Measurements from ENCODE around the gene OR4L1.
"Not testable (repeated sequence)": the region's sequence is repeated elsewhere in the genome, so short reads cannot be mapped to it uniquely, and the experiment has no call there.

The OR4L1 gene

GRCh38 chr14:20059745-20060144 is at the start of gene OR4L1:
Gene OR4L1 (plus strand): TSS chr14:20060045. CDS start chr14:20060045, 0 bp downstream.
- Histone ChIP-seq H3K9ac (ENCODE audit: low read length) (no peak within 1 kb of the TSS), H3K4me3 (ENCODE audit: low read length) (no peak within 1 kb of the TSS), H3K4me1 (ENCODE audit: control insufficient read depth, insufficient read depth, low read length) (no peaks in the 10 kb centered on the region), H3K27me3 (ENCODE audit: control insufficient read depth, insufficient read depth, low read length) (no peaks in the 10 kb centered on the region), H3K36me3 (ENCODE audit: control insufficient read depth, insufficient read depth, low read length) (no peaks in the 10 kb centered on the region), H3K9me3 (ENCODE audit: control insufficient read depth, low read length) (no peaks in the 10 kb centered on the region)

GRCh38 chr14:20019257-20019865 is 40.5 kb upstream of the OR4L1 start, which contains the start of gene OR4K14:
Gene OR4K14 (minus strand): TSS chr14:20019307. CDS start chr14:20015193, 4,114 bp downstream.
- H3K36me3 ChIP-seq (ENCODE audit: control insufficient read depth, insufficient read depth, low read length): no peaks in the 10 kb centered on the region
- no peaks in the 10 kb centered on the region for H3K9me3 ChIP-seq (ENCODE audit: control insufficient read depth, low read length)
- H3K9ac ChIP-seq (ENCODE audit: low read length): no peak within 1 kb of the TSS
- H3K4me1 ChIP-seq (ENCODE audit: control insufficient read depth, insufficient read depth, low read length): no peaks in the 10 kb centered on the region
- no peak within 1 kb of the TSS for H3K4me3 ChIP-seq (ENCODE audit: low read length)
- H3K27me3 ChIP-seq (ENCODE audit: control insufficient read depth, insufficient read depth, low read length): no peaks in the 10 kb centered on the region

- Histone ChIP-seq H3K36me3 (ENCODE audit: control insufficient read depth, insufficient read depth, low read length) (no peaks in the 10 kb centered on the region), H3K9me3 (ENCODE audit: control insufficient read depth, low read length) (no peaks in the 10 kb centered on the region), H3K9ac (ENCODE audit: low read length) (no peak overlapping the region), H3K4me3 (ENCODE audit: low read length) (no peak overlapping the region), H3K4me1 (ENCODE audit: control insufficient read depth, insufficient read depth, low read length) (no peaks in the 10 kb centered on the region), H3K27me3 (ENCODE audit: control insufficient read depth, insufficient read depth, low read length) (no peaks in the 10 kb centered on the region)
These were observed 28.8 kb upstream of the OR4L1 start for GRCh38 chr14:20031058-20031457.

GRCh38 chr14:20035449-20035848 is 24.4 kb upstream of the OR4L1 start:
- Histone ChIP-seq H3K9ac (ENCODE audit: low read length) (no peak overlapping the region), H3K4me1 (ENCODE audit: control insufficient read depth, insufficient read depth, low read length) (no peaks in the 10 kb centered on the region), H3K9me3 (ENCODE audit: control insufficient read depth, low read length) (no peaks in the 10 kb centered on the region)

GRCh38 chr14:20035938-20036337 is 23.9 kb upstream of the OR4L1 start, which contains the start of gene OR4K13:
Gene OR4K13 (minus strand): TSS chr14:20036038. CDS start chr14:20034758, 1,280 bp downstream.
- Histone ChIP-seq H3K9me3 (ENCODE audit: control insufficient read depth, low read length) (no peaks in the 10 kb centered on the region), H3K36me3 (ENCODE audit: control insufficient read depth, insufficient read depth, low read length) (no peaks in the 10 kb centered on the region), H3K27me3 (ENCODE audit: control insufficient read depth, insufficient read depth, low read length) (no peaks in the 10 kb centered on the region), H3K4me1 (ENCODE audit: control insufficient read depth, insufficient read depth, low read length) (no peaks in the 10 kb centered on the region), H3K4me3 (ENCODE audit: low read length) (no peak within 1 kb of the TSS), H3K9ac (ENCODE audit: low read length) (no peak within 1 kb of the TSS)

More at GRCh38 chr14:20035449-20035848, 24.4 kb upstream of the OR4L1 start:
- Histone ChIP-seq H3K27me3 (ENCODE audit: control insufficient read depth, insufficient read depth, low read length) (no peaks in the 10 kb centered on the region), H3K4me3 (ENCODE audit: low read length) (no peak overlapping the region), H3K36me3 (ENCODE audit: control insufficient read depth, insufficient read depth, low read length) (no peaks in the 10 kb centered on the region)

- no peaks in the 10 kb centered on the region for H3K4me1 ChIP-seq (ENCODE audit: control insufficient read depth, insufficient read depth, low read length)
- H3K36me3 ChIP-seq (ENCODE audit: control insufficient read depth, insufficient read depth, low read length): no peaks in the 10 kb centered on the region
- H3K27me3 ChIP-seq (ENCODE audit: control insufficient read depth, insufficient read depth, low read length): no peaks in the 10 kb centered on the region
- H3K9ac ChIP-seq (ENCODE audit: low read length): no peak overlapping the region
- no peak overlapping the region for H3K4me3 ChIP-seq (ENCODE audit: low read length)
- no peaks in the 10 kb centered on the region for H3K9me3 ChIP-seq (ENCODE audit: control insufficient read depth, low read length)
These were observed 15.6 kb upstream of the OR4L1 start for GRCh38 chr14:20044243-20044642.

GRCh38 chr14:20048202-20048601 is 11.6 kb upstream of the OR4L1 start:
- no peaks in the 10 kb centered on the region for H3K9me3 ChIP-seq (ENCODE audit: control insufficient read depth, low read length)

GRCh38 chr14:20092050-20092449 is 32.2 kb downstream of the OR4L1 start:
- H3K4me3 ChIP-seq (ENCODE audit: low read length): no peak overlapping the region
- H3K9ac ChIP-seq (ENCODE audit: low read length): no peak overlapping the region

More at GRCh38 chr14:20048202-20048601, 11.6 kb upstream of the OR4L1 start:
- H3K36me3 ChIP-seq (ENCODE audit: control insufficient read depth, insufficient read depth, low read length): no peaks in the 10 kb centered on the region
- no peaks in the 10 kb centered on the region for H3K4me1 ChIP-seq (ENCODE audit: control insufficient read depth, insufficient read depth, low read length)
- H3K9ac ChIP-seq (ENCODE audit: low read length): no peak overlapping the region
- no peak overlapping the region for H3K4me3 ChIP-seq (ENCODE audit: low read length)
- no peaks in the 10 kb centered on the region for H3K27me3 ChIP-seq (ENCODE audit: control insufficient read depth, insufficient read depth, low read length)

GRCh38 chr14:20093442-20093841 is 33.6 kb downstream of the OR4L1 start:
- Histone ChIP-seq H3K36me3 (ENCODE audit: control insufficient read depth, insufficient read depth, low read length) (no peaks in the 10 kb centered on the region), H3K4me3 (ENCODE audit: low read length) (no peak overlapping the region), H3K9me3 (ENCODE audit: control insufficient read depth, low read length) (no peaks in the 10 kb centered on the region), H3K9ac (ENCODE audit: low read length) (no peak overlapping the region), H3K27me3 (ENCODE audit: control insufficient read depth, insufficient read depth, low read length) (no peaks in the 10 kb centered on the region), H3K4me1 (ENCODE audit: control insufficient read depth, insufficient read depth, low read length) (no peaks in the 10 kb centered on the region)

More at GRCh38 chr14:20092050-20092449, 32.2 kb downstream of the OR4L1 start:
- no peaks in the 10 kb centered on the region for H3K9me3 ChIP-seq (ENCODE audit: control insufficient read depth, low read length)
- no peaks in the 10 kb centered on the region for H3K36me3 ChIP-seq (ENCODE audit: control insufficient read depth, insufficient read depth, low read length)
- H3K27me3 ChIP-seq (ENCODE audit: control insufficient read depth, insufficient read depth, low read length): no peaks in the 10 kb centered on the region
- H3K4me1 ChIP-seq (ENCODE audit: control insufficient read depth, insufficient read depth, low read length): no peaks in the 10 kb centered on the region

- H3K4me1 ChIP-seq (ENCODE audit: control insufficient read depth, insufficient read depth, low read length); H3K9ac ChIP-seq (ENCODE audit: low read length); H3K27me3 ChIP-seq (ENCODE audit: control insufficient read depth, insufficient read depth, low read length); H3K9me3 ChIP-seq (ENCODE audit: control insufficient read depth, low read length); H3K36me3 ChIP-seq (ENCODE audit: control insufficient read depth, insufficient read depth, low read length); H3K4me3 ChIP-seq (ENCODE audit: low read length): not testable (repeated sequence)
These were observed 39.3 kb downstream of the OR4L1 start for GRCh38 chr14:20098926-20099770.

GRCh38 chr14:20110438-20110837 is 50.6 kb downstream of the OR4L1 start, which contains the start of gene OR4K17:
Gene OR4K17 (plus strand): TSS chr14:20110739. CDS start chr14:20117500, 6,761 bp downstream.
- Histone ChIP-seq H3K4me1 (ENCODE audit: control insufficient read depth, insufficient read depth, low read length) (no peaks in the 10 kb centered on the region), H3K36me3 (ENCODE audit: control insufficient read depth, insufficient read depth, low read length) (no peaks in the 10 kb centered on the region), H3K9ac (ENCODE audit: low read length) (no peak within 1 kb of the TSS), H3K9me3 (ENCODE audit: control insufficient read depth, low read length) (no peaks in the 10 kb centered on the region), H3K27me3 (ENCODE audit: control insufficient read depth, insufficient read depth, low read length) (no peaks in the 10 kb centered on the region), H3K4me3 (ENCODE audit: low read length) (no peak within 1 kb of the TSS)
